ENCODE measurements around the gene TIGIT. TPM values are rescaled to one million over a fixed set of nuclear protein-coding genes. Genes with fewer than 3 reads are reported as not detected.

TIGIT gene
- total RNA-seq, 2 donors from 2014 or later: not detected

MicroRNAs within 50 kb of the gene (microRNA counts, 767-probe panel; counts per million panel counts)
- microRNA hsa-miR-568: 0 to 736 counts per million in 2 donors

Other genes with a start within 250 kb of the TIGIT start
- gene CCDC191, start 237.5 kb upstream of the TIGIT start, total RNA-seq: 10 to 100 TPM in 1 of 2 donors, 1 to 10 TPM in 1; 5.4 to 11.9 TPM
- gene QTRT2, start 237.3 kb upstream of the TIGIT start, total RNA-seq: 10 to 100 TPM; 10.6 to 15.8 TPM
- gene DRD3, start 115.0 kb upstream of the TIGIT start, total RNA-seq: not detected
- gene ZNF80, start 56.5 kb upstream of the TIGIT start, total RNA-seq: not detected

Data from body of pancreas (tissue), 4 donors.